BLaER1 treated with 17β-estradiol and CSF1 and Interleukin-3, amounts not matched to agents 10 nM and 100 nM (cell line): ENCODE results near the gene DHDH.
A peak's percentile ranks its signal among the peaks of the same experiment; 100 is the strongest.

Source experiments
- H3K27ac ChIP-seq, 11 experiments: shearing (Covaris generic); formaldehyde crosslinking; 2 replicates each; pipeline ENCODE4 v1.8.1; 2022
- H3K27me3 ChIP-seq, 11 experiments: shearing (Covaris generic); formaldehyde crosslinking; 2 replicates each; pipeline ENCODE4 v1.8.1; 2022
- H3K36me3 ChIP-seq, 11 experiments: shearing (Covaris generic); formaldehyde crosslinking; 2 replicates each; pipeline ENCODE4 v1.8.1; 2022
- H3K4me1 ChIP-seq, 10 experiments: shearing (Covaris generic); formaldehyde crosslinking; 2 replicates each; pipeline ENCODE4 v1.8.1; 2022
- H3K4me2 ChIP-seq, 11 experiments: shearing (Covaris generic); formaldehyde crosslinking; 2 replicates each; pipeline ENCODE4 v1.8.1; 2022
- H3K4me3 ChIP-seq, 10 experiments: shearing (Covaris generic); formaldehyde crosslinking; 2 replicates each; pipeline ENCODE4 v1.8.1; 2022
- H3K9ac ChIP-seq, 11 experiments: shearing (Covaris generic); formaldehyde crosslinking; 2 replicates each; pipeline ENCODE4 v1.8.1; 2022
- H3K9me3 ChIP-seq, 11 experiments: shearing (Covaris generic); formaldehyde crosslinking; replicated peaks in 1 of 11; 2 replicates each; pipeline ENCODE4 v1.8.1; 2022
- H4K20me1 ChIP-seq, 11 experiments: shearing (Covaris generic); formaldehyde crosslinking; 2 replicates each; pipeline ENCODE4 v1.8.1; 2022
- Cebpa-rat ChIP-seq, 11 experiments: shearing (Covaris generic); IDR thresholded peaks; 2 replicates each; pipeline ENCODE4 v1.8.1; 2022

DHDH gene

GRCh38 chr19:48992581-48993174, 59.2 kb downstream of the DHDH start:
- Histone ChIP-seq H3K9ac (peak overlapping the region; percentile 88 to 98 (median 92)), H4K20me1 (peaks cover 21 to 81% (median 64%) of the 10 kb centered on the region in 11 experiments; a peak in 21 of 22 replicates), H3K27ac (peak overlapping the region; percentile 68 to 97 (median 91)), H3K4me3 (peak overlapping the region; percentile 81 to 100 (median 90)), H3K9me3 (no peaks in the 10 kb centered on the region), H3K4me2 (peak overlapping the region; percentile 95 to 100 (median 99)), H3K4me1 (peaks cover 55 to 70% (median 61%) of the 10 kb centered on the region in 10 experiments), H3K27me3 (no peaks in the 10 kb centered on the region), H3K36me3 (peaks cover 12 to 44% (median 28%) of the 10 kb centered on the region in 11 experiments)
- TF ChIP-seq Cebpa-rat (IDR thresholded peaks at IDR 0.05) = no peak

GRCh38 chr19:48993175-48994034, 59.9 kb downstream of the DHDH start, which contains the start of the genes GYS1 and RUVBL2:
Gene GYS1, minus strand, starts transcription at chr19:48993309. Its CDS starts 197 bp downstream, at chr19:48993112.
Gene RUVBL2, plus strand, starts transcription at chr19:48993887. Its CDS starts 25 bp downstream, at chr19:48993912.
- peak in 10 of 11 experiments; percentile 36 to 88 (median 82); a peak in 18 of 22 replicates for TF ChIP-seq Cebpa-rat (IDR thresholded peaks at IDR 0.05)

GRCh38 chr19:48994035-48994386, 60.5 kb downstream of the DHDH start:
- no peak for TF ChIP-seq Cebpa-rat (IDR thresholded peaks at IDR 0.05)
- H3K4me3 ChIP-seq = peak overlapping the region; percentile 81 to 100 (median 90)
- H3K9ac ChIP-seq = peak overlapping the region; percentile 86 to 98 (median 92)
- H3K9me3 ChIP-seq = no peaks in the 10 kb centered on the region
- no peaks in the 10 kb centered on the region for H3K27me3 ChIP-seq
- peaks cover 5 to 37% (median 20%) of the 10 kb centered on the region in 11 experiments; a peak in 20 of 22 replicates for H3K36me3 ChIP-seq
- peaks cover 52 to 62% (median 53%) of the 10 kb centered on the region in 10 experiments for H3K4me1 ChIP-seq
- peak overlapping the region in 10 of 11 experiments; percentile 82 to 97 (median 91); a peak in 21 of 22 replicates for H3K27ac ChIP-seq
- peak overlapping the region; percentile 90 to 99 (median 96) for H3K4me2 ChIP-seq
- H4K20me1 ChIP-seq = peaks cover 21 to 82% (median 66%) of the 10 kb centered on the region in 11 experiments; a peak in 21 of 22 replicates

More at GRCh38 chr19:48993175-48994034, 59.9 kb downstream of the DHDH start, which contains the start of the genes GYS1 and RUVBL2:
- Histone ChIP-seq H3K9ac (peak within 1 kb of the TSS; percentile 88 to 98 (median 92)), H3K27ac (peak within 1 kb of the TSS; percentile 68 to 97 (median 91)), H3K9me3 (no peaks in the 10 kb centered on the region), H3K4me1 (peaks cover 55 to 68% (median 59%) of the 10 kb centered on the region in 10 experiments), H4K20me1 (peaks cover 21 to 81% (median 66%) of the 10 kb centered on the region in 11 experiments; a peak in 21 of 22 replicates), H3K27me3 (no peaks in the 10 kb centered on the region), H3K4me3 (peak within 1 kb of the TSS; percentile 81 to 100 (median 90)), H3K36me3 (peaks cover 4 to 37% (median 23%) of the 10 kb centered on the region in 11 experiments), H3K4me2 (peak within 1 kb of the TSS; percentile 96 to 100 (median 99))
